Liver (tissue), 9 donors: ENCODE data around the gene STKLD1. TPM values are rescaled to one million over a fixed set of nuclear protein-coding genes. Genes with fewer than 3 reads are reported as not detected.

Experiments
- DNase-seq: peaks from one replicate; pipeline ENCODE4 v3.0.0-alpha.2; 2017; ENCODE audit warnings: low spot score
- H3K27ac ChIP-seq, 2 donors: one replicate each; pipeline ENCODE4 v1.7.0; 2013; ENCODE audit warnings: inconsistent platforms in 2 of 2, low read length in 2 of 2, control low read depth in 1 of 2, low read depth in 1 of 2, mild to moderate bottlenecking in 1 of 2
- H3K27me3 ChIP-seq, 4 donors: one replicate each; pipeline versions ENCODE4 v1.6.1 to v1.7.0; 2013; ENCODE audit warnings: low read length in 3 of 4, inconsistent platforms in 1 of 4, mild to moderate bottlenecking in 1 of 4, moderate library complexity in 1 of 4; ENCODE audit not compliant: control insufficient read depth in 4 of 4, insufficient read depth in 4 of 4
- H3K36me3 ChIP-seq, 4 donors: one replicate each; pipeline versions ENCODE4 v1.6.1 to v1.7.0; 2013; ENCODE audit warnings: low read length in 3 of 4, mild to moderate bottlenecking in 3 of 4, low read depth in 1 of 4, moderate library complexity in 1 of 4; ENCODE audit not compliant: control insufficient read depth in 4 of 4, insufficient read depth in 3 of 4
- H3K4me1 ChIP-seq, 4 donors: one replicate each; pipeline versions ENCODE4 v1.6.1 to v1.7.0; 2013; ENCODE audit warnings: low read length in 3 of 4, mild to moderate bottlenecking in 3 of 4, moderate library complexity in 1 of 4; ENCODE audit not compliant: control insufficient read depth in 4 of 4, insufficient read depth in 4 of 4
- H3K4me3 ChIP-seq, 3 donors: one replicate each; pipeline versions ENCODE4 v1.6.1 to v1.7.0; 2013; ENCODE audit warnings: low read length in 3 of 3, control low read depth in 1 of 3, low read depth in 1 of 3, mild to moderate bottlenecking in 1 of 3
- H3K9ac ChIP-seq, 2 donors: one replicate each; pipeline ENCODE4 v1.7.0; 2013; ENCODE audit warnings: low read length in 2 of 2, mild to moderate bottlenecking in 2 of 2, moderate library complexity in 2 of 2, control low read depth in 1 of 2, low read depth in 1 of 2
- H3K9me3 ChIP-seq, 4 donors: one replicate each; pipeline versions ENCODE4 v1.6.1 to v1.7.0; 2013; ENCODE audit warnings: low read length in 3 of 4; ENCODE audit not compliant: control insufficient read depth in 4 of 4
- EGR1 ChIP-seq, 2 donors: IDR thresholded peaks; 2 replicates each; pipeline ENCODE4 v1.6.1; 2016 to 2018; ENCODE audit warnings: antibody characterized with exemption in 2 of 2, low read depth in 2 of 2
- FOXA1 ChIP-seq: IDR thresholded peaks from 2 replicates; pipeline ENCODE4 v1.6.1; 2016; ENCODE audit warnings: antibody characterized with exemption
- FOXA2 ChIP-seq: IDR thresholded peaks from 2 replicates; pipeline ENCODE4 v1.6.1; 2016; ENCODE audit warnings: antibody characterized with exemption
- GABPA ChIP-seq, 2 donors: IDR thresholded peaks in 1 of 2; conservative IDR thresholded peaks in 1 of 2; 2 replicates each; pipeline ENCODE4 v1.6.1; 2016; ENCODE audit warnings: antibody characterized with exemption in 2 of 2, mild to moderate bottlenecking in 1 of 2, moderate library complexity in 1 of 2
- HNF4A ChIP-seq, 2 donors: conservative IDR thresholded peaks; 2 replicates each; pipeline ENCODE4 v1.6.1; 2016; ENCODE audit warnings: antibody characterized with exemption in 2 of 2, mild to moderate bottlenecking in 2 of 2
- HNF4G ChIP-seq: IDR thresholded peaks from 2 replicates; pipeline ENCODE4 v1.6.1; 2016; ENCODE audit warnings: antibody characterized with exemption
- JUND ChIP-seq, 2 donors: IDR thresholded peaks; 2 replicates each; pipeline ENCODE4 v1.6.1; 2016; ENCODE audit warnings: antibody characterized with exemption in 2 of 2
- NR2F2 ChIP-seq: IDR thresholded peaks from 2 replicates; pipeline ENCODE4 v1.6.1; 2016; ENCODE audit warnings: antibody characterized with exemption
- RAD21 ChIP-seq, 2 donors: IDR thresholded peaks; 2 replicates each; pipeline ENCODE4 v1.6.1; 2016; ENCODE audit warnings: antibody characterized with exemption in 2 of 2, mild to moderate bottlenecking in 2 of 2
- RXRA ChIP-seq, 2 donors: IDR thresholded peaks; 2 replicates each; pipeline ENCODE4 v1.6.1; 2017 to 2018; ENCODE audit warnings: antibody characterized with exemption in 2 of 2, mild to moderate bottlenecking in 1 of 2
- SP1 ChIP-seq: IDR thresholded peaks from 2 replicates; pipeline ENCODE4 v1.6.1; 2018; ENCODE audit warnings: antibody characterized with exemption, mild to moderate bottlenecking
- TAF1 ChIP-seq: conservative IDR thresholded peaks from 2 replicates; pipeline ENCODE4 v1.6.1; 2016; ENCODE audit warnings: antibody characterized with exemption, mild to moderate bottlenecking
- YY1 ChIP-seq: IDR thresholded peaks from 2 replicates; pipeline ENCODE4 v1.6.1; 2016; ENCODE audit warnings: antibody characterized with exemption, mild to moderate bottlenecking
- WGBS: extraction: QIAGEN DNeasy Blood & Tissue Kit; methylation state at CpG from one replicate; pipeline ENCODE4 v1.1.7; 2013; 5-methylcytosine and 5-hydroxymethylcytosine counted together
- polyA plus RNA-seq, 2 donors: library from polyadenylated mRNA; stranded (reverse) in 1 of 2; unstranded in 1 of 2; fragments of 200-250 nt in 1 of 2; fragments of >200 nt in 1 of 2; fragmentation: Nextera tagmentation in 1 of 2; extraction: Ambion mirVana in 1 of 2; gene quantifications; one replicate each; pipeline versions ENCODE4 v1.2.1 to v1.2.3, GENCODE V29; 2013 to 2015
- total RNA-seq, 2 donors: library from RNA; depleted of rRNA; stranded (reverse); fragments of >200 nt; gene quantifications; one replicate each; pipeline ENCODE4 v1.2.3, GENCODE V29; 2014
- TF ChIP-seq, protein P1 (sequence below): fragments of 150-350 bp; IDR thresholded peaks from 2 replicates; pipeline ENCODE4 v1.5.1; 2017; ENCODE audit warnings: improper control_type of control experiment, low read depth, low read length; ENCODE audit not compliant: missing input control
- TF ChIP-seq, protein P2 (sequence below): IDR thresholded peaks from 2 replicates; pipeline ENCODE4 v1.6.1; 2016; ENCODE audit warnings: antibody characterized with exemption
- TF ChIP-seq, protein P3 (sequence below): IDR thresholded peaks from 2 replicates; pipeline ENCODE4 v1.6.1; 2016; ENCODE audit warnings: antibody characterized with exemption
- TF ChIP-seq, protein P4 (sequence below): IDR thresholded peaks from 2 replicates; pipeline ENCODE4 v1.6.1; 2016; ENCODE audit warnings: antibody characterized with exemption
- TF ChIP-seq, protein P5 (sequence below): IDR thresholded peaks from 2 replicates; pipeline ENCODE4 v1.6.1; 2016; ENCODE audit warnings: antibody characterized with exemption, mild to moderate bottlenecking
- donor health status: healthy.
- donor health status: healthy.
- donor health status: healthy.
- donor health status: healthy.
- donor health status: healthy.

Gene STKLD1
- total and polyA plus RNA-seq, 4 donors, result 0.25 to 0.85 (median 0.33) TPM

DNA sequence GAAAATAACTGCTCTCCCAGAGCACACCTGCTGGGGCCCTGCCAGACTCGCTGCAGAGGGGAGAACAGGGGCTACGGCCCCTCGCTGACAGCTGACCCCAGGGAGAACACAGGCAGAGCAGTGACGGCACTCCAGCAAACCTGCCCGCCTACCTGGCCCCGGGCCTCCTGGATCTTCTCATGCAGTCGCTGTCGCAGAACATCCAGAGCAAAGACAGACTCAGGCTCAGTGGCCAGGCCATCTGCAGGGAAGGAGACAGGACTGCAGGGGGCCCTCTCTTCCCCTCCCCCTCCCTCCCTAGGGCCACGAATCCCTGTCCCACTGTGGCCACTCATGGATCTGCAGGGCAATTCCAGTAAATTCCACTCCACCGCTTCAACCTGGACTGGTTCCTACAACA lies 42.6 kb upstream of the STKLD1 start:
- no peak for DNase-seq
- Histone ChIP-seq H3K27me3 (no peaks in the 10 kb centered on the region), H3K27ac (no peak overlapping the region), H3K9me3 (no peaks in the 10 kb centered on the region), H3K4me3 (no peak overlapping the region), H3K36me3 (peaks cover 20 to 39% (median 29%) of the 10 kb centered on the region in 4 donors), H3K9ac (no peak overlapping the region), H3K4me1 (peaks cover 0 to 26% (median 13%) of the 10 kb centered on the region in 4 donors)
- TF ChIP-seq HNF4G, result no peak
- TF ChIP-seq RAD21 (IDR thresholded peaks at IDR 0.05), result no peak
- no peak for TF ChIP-seq SP1
- TF ChIP-seq RXRA (IDR thresholded peaks at IDR 0.05), result no peak
- TF ChIP-seq EGR1 (IDR thresholded peaks at IDR 0.05; ENCODE audit: low read depth in 2 of 2), result no peak
- no peak for TF ChIP-seq YY1
- TF ChIP-seq TAF1, result no peak
- TF ChIP-seq, protein P1, sequence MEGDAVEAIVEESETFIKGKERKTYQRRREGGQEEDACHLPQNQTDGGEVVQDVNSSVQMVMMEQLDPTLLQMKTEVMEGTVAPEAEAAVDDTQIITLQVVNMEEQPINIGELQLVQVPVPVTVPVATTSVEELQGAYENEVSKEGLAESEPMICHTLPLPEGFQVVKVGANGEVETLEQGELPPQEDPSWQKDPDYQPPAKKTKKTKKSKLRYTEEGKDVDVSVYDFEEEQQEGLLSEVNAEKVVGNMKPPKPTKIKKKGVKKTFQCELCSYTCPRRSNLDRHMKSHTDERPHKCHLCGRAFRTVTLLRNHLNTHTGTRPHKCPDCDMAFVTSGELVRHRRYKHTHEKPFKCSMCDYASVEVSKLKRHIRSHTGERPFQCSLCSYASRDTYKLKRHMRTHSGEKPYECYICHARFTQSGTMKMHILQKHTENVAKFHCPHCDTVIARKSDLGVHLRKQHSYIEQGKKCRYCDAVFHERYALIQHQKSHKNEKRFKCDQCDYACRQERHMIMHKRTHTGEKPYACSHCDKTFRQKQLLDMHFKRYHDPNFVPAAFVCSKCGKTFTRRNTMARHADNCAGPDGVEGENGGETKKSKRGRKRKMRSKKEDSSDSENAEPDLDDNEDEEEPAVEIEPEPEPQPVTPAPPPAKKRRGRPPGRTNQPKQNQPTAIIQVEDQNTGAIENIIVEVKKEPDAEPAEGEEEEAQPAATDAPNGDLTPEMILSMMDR, result no peak
- no peak for TF ChIP-seq FOXA1
- no peak for TF ChIP-seq GABPA (IDR thresholded peaks at IDR 0.05 in 1 of 2, conservative IDR thresholded peaks at IDR 0.05 in 1 of 2)
- TF ChIP-seq, protein P2, sequence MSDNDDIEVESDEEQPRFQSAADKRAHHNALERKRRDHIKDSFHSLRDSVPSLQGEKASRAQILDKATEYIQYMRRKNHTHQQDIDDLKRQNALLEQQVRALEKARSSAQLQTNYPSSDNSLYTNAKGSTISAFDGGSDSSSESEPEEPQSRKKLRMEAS, result no peak
- TF ChIP-seq, protein P3, sequence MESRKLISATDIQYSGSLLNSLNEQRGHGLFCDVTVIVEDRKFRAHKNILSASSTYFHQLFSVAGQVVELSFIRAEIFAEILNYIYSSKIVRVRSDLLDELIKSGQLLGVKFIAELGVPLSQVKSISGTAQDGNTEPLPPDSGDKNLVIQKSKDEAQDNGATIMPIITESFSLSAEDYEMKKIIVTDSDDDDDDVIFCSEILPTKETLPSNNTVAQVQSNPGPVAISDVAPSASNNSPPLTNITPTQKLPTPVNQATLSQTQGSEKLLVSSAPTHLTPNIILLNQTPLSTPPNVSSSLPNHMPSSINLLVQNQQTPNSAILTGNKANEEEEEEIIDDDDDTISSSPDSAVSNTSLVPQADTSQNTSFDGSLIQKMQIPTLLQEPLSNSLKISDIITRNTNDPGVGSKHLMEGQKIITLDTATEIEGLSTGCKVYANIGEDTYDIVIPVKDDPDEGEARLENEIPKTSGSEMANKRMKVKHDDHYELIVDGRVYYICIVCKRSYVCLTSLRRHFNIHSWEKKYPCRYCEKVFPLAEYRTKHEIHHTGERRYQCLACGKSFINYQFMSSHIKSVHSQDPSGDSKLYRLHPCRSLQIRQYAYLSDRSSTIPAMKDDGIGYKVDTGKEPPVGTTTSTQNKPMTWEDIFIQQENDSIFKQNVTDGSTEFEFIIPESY, result no peak
- TF ChIP-seq HNF4A (conservative IDR thresholded peaks at IDR 0.05), result no peak
- TF ChIP-seq JUND (IDR thresholded peaks at IDR 0.05), result no peak
- TF ChIP-seq, protein P4, sequence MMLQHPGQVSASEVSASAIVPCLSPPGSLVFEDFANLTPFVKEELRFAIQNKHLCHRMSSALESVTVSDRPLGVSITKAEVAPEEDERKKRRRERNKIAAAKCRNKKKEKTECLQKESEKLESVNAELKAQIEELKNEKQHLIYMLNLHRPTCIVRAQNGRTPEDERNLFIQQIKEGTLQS, result no peak
- TF ChIP-seq NR2F2, result no peak
- TF ChIP-seq FOXA2, result no peak
- TF ChIP-seq, protein P5, sequence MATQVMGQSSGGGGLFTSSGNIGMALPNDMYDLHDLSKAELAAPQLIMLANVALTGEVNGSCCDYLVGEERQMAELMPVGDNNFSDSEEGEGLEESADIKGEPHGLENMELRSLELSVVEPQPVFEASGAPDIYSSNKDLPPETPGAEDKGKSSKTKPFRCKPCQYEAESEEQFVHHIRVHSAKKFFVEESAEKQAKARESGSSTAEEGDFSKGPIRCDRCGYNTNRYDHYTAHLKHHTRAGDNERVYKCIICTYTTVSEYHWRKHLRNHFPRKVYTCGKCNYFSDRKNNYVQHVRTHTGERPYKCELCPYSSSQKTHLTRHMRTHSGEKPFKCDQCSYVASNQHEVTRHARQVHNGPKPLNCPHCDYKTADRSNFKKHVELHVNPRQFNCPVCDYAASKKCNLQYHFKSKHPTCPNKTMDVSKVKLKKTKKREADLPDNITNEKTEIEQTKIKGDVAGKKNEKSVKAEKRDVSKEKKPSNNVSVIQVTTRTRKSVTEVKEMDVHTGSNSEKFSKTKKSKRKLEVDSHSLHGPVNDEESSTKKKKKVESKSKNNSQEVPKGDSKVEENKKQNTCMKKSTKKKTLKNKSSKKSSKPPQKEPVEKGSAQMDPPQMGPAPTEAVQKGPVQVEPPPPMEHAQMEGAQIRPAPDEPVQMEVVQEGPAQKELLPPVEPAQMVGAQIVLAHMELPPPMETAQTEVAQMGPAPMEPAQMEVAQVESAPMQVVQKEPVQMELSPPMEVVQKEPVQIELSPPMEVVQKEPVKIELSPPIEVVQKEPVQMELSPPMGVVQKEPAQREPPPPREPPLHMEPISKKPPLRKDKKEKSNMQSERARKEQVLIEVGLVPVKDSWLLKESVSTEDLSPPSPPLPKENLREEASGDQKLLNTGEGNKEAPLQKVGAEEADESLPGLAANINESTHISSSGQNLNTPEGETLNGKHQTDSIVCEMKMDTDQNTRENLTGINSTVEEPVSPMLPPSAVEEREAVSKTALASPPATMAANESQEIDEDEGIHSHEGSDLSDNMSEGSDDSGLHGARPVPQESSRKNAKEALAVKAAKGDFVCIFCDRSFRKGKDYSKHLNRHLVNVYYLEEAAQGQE, result no peak
- 92% methylated on average over 10 of the region's 10 CpGs for WGBS
